Measurements from ENCODE around the gene CPNE8.
A peak's percentile ranks its signal among the peaks of the same experiment; 100 is the strongest.

CPNE8 gene

DNA sequence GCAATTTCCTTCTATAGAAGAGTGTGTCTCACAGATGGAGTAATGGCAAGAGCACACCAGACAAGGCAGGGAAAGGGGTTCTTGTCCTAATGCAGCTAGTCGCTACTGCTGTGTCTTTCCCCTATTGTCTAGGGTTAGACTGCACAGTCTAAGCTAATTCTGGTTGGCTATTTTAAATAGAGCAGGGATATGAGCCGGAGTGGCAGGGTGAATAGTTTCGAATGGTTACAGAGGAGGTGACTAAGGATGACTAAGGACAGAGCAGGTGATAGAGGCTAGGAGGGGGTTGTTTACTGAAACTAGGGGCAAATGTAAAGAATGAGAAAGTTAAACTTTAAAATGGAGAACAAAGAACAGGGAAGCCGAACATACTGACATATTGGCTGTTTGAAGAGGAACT lies 25.6 kb upstream of the CPNE8 start:
- H3K9ac ChIP-seq (ENCODE audit: insufficient read length, low read depth): no peak overlapping the region
- H3K27me3 ChIP-seq (ENCODE audit: insufficient read depth, insufficient read length): no peaks in the 10 kb centered on the region
- H3K4me3 ChIP-seq (ENCODE audit: insufficient read length, low read depth): no peak overlapping the region
- no peaks in the 10 kb centered on the region for H3K4me1 ChIP-seq (ENCODE audit: insufficient read depth, insufficient read length)
- DNase-seq (ENCODE audit: low read depth, low spot score): no peak
- TF ChIP-seq ZNF274 (IDR thresholded peaks at IDR 0.05; ENCODE audit: low read depth, low read length): no peak
- no peak for TF ChIP-seq SUZ12 (IDR thresholded peaks at IDR 0.05; ENCODE audit: extremely low read depth, insufficient read depth, insufficient read length)
- H3K36me3 ChIP-seq (ENCODE audit: insufficient read depth, insufficient read length, low read length): no peaks in the 10 kb centered on the region
- no peaks in the 10 kb centered on the region for H3K9me3 ChIP-seq (ENCODE audit: insufficient read depth, low read length)

DNA sequence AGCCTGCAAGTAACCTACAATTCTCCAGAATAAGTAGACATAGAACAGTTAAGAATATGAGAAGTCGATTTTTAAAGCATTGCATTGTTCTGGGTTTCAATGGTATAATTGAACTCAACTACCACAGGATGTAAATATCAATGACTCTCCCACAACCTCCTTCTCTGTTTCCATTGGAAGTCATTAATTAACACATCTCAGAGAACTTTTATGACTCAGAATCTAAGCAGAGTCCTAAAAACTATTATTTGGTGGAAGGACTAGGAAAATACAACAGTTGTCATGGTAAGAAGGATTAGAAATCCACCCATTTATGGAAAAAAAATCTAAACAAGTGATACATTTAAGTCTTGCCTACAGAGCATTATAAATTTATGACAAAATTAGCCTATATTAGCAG lies 21.1 kb upstream of the CPNE8 start:
- H3K27me3 ChIP-seq (ENCODE audit: insufficient read depth, insufficient read length): no peaks in the 10 kb centered on the region
- no peaks in the 10 kb centered on the region for H3K9me3 ChIP-seq (ENCODE audit: insufficient read depth, low read length)
- H3K36me3 ChIP-seq (ENCODE audit: insufficient read depth, insufficient read length, low read length): no peaks in the 10 kb centered on the region
- no peak overlapping the region for H3K9ac ChIP-seq (ENCODE audit: insufficient read length, low read depth)
- H3K4me1 ChIP-seq (ENCODE audit: insufficient read depth, insufficient read length): no peaks in the 10 kb centered on the region
- no peak overlapping the region for H3K4me3 ChIP-seq (ENCODE audit: insufficient read length, low read depth)
- no peak for DNase-seq (ENCODE audit: low read depth, low spot score)
- TF ChIP-seq SUZ12 (IDR thresholded peaks at IDR 0.05; ENCODE audit: extremely low read depth, insufficient read depth, insufficient read length) (no peak), YY1 (IDR thresholded peaks at IDR 0.05; ENCODE audit: insufficient read depth, insufficient read length) (no peak), ZNF274 (IDR thresholded peaks at IDR 0.05; ENCODE audit: low read depth, low read length) (no peak)

DNA sequence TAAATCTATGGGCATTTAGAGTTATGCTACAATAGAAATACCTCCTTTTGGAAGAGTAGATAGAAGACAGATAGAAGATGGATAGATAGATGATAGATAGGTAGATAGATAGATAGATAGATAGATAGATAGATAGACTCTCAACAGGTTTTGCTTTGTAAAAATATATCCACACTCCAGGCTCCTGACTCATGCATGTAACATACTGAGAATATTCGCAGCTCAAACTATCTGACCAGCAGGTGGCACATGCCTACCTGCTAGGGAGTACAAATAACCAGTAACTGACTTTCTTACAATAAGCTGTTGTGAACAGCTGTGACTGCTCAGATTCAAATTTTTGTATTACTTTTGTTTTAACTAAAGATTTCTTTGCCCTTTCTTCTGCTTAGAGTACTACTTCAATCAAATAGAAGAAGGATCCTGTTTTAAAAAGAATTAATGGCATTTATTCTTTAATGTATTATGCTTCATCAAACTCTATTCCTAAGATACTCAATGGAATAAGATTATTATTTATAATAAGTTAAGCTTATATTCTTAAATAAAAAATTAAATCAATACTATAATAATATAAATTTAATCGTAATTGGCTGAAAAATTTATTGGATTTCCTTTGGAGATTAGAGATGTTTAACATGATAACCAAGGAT lies 15.8 kb upstream of the CPNE8 start:
- peak; percentile 66 for DNase-seq (ENCODE audit: low read depth, low spot score)
- H3K9me3 ChIP-seq (ENCODE audit: insufficient read depth, low read length): no peaks in the 10 kb centered on the region
- no peaks in the 10 kb centered on the region for H3K36me3 ChIP-seq (ENCODE audit: insufficient read depth, insufficient read length, low read length)
- no peaks in the 10 kb centered on the region for H3K27me3 ChIP-seq (ENCODE audit: insufficient read depth, insufficient read length)
- no peak overlapping the region for H3K9ac ChIP-seq (ENCODE audit: insufficient read length, low read depth)
- H3K4me1 ChIP-seq (ENCODE audit: insufficient read depth, insufficient read length): no peaks in the 10 kb centered on the region
- H3K4me3 ChIP-seq (ENCODE audit: insufficient read length, low read depth): no peak overlapping the region
- TF ChIP-seq ZNF274 (IDR thresholded peaks at IDR 0.05; ENCODE audit: low read depth, low read length) (no peak), SUZ12 (IDR thresholded peaks at IDR 0.05; ENCODE audit: extremely low read depth, insufficient read depth, insufficient read length) (no peak), YY1 (IDR thresholded peaks at IDR 0.05; ENCODE audit: insufficient read depth, insufficient read length) (no peak)

DNA sequence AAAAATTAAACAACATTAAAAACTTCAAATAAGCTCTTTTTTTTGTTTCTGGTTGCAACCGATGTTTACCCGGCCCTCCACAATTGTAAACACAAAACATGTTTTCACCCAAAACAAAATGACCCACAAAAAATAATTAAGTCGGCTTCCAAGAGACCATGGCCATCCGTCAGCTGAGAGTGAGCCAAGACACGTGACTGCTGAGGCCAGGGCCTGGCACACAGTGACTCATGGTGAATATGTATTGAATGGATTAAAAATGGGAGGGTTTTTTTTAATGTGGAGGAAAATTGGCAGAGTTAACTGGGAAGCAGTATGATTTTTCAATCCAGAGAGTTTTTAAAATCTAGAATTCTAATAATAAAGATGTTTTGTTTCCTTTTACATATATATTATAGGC lies 13.8 kb upstream of the CPNE8 start:
- Histone ChIP-seq H3K9me3 (ENCODE audit: insufficient read depth, low read length) (no peaks in the 10 kb centered on the region), H3K36me3 (ENCODE audit: insufficient read depth, insufficient read length, low read length) (no peaks in the 10 kb centered on the region), H3K4me3 (ENCODE audit: insufficient read length, low read depth) (no peak overlapping the region), H3K4me1 (ENCODE audit: insufficient read depth, insufficient read length) (no peaks in the 10 kb centered on the region), H3K9ac (ENCODE audit: insufficient read length, low read depth) (no peak overlapping the region), H3K27me3 (ENCODE audit: insufficient read depth, insufficient read length) (no peaks in the 10 kb centered on the region)
- DNase-seq (ENCODE audit: low read depth, low spot score): no peak
- TF ChIP-seq YY1 (IDR thresholded peaks at IDR 0.05; ENCODE audit: insufficient read depth, insufficient read length) (no peak), SUZ12 (IDR thresholded peaks at IDR 0.05; ENCODE audit: extremely low read depth, insufficient read depth, insufficient read length) (no peak), ZNF274 (IDR thresholded peaks at IDR 0.05; ENCODE audit: low read depth, low read length) (no peak)

DNA sequence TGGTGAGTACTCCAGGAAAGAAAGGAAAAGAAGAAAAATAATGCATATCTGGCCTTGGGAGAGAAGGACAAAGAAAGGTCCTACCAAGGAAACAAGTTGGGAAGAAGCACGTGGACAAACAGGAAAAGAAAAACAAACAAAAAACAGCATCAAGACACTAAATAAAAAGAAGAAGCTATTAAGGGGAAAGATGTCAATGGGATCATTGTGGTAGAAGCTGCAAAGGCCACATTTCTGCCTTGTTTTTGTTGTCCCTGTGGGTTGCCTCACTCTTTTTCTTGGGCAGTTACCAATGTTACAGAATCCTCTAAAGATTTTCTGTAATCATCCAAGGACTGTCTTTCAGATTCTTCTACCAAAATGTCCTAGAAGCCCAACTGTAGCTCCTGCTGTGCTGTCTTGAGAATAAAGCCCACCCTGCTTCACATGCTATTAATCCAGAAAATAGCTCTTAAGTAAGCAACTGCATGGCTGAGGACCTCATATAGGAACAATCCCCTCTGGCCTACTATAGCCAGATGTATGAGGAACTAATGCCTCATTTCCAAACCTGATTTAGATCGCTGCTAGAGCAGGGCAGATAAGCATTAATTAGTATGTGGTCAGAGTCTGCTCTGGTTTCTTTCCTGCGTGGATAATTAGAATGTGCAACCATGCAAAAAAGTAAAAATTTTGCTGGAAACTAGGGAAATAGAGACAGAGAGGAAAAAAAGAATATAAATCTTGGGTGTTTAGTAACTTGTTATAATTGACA lies 10.2 kb upstream of the CPNE8 start:
- Histone ChIP-seq H3K4me1 (ENCODE audit: insufficient read depth, insufficient read length) (no peaks in the 10 kb centered on the region), H3K27me3 (ENCODE audit: insufficient read depth, insufficient read length) (no peaks in the 10 kb centered on the region), H3K9me3 (ENCODE audit: insufficient read depth, low read length) (no peaks in the 10 kb centered on the region), H3K9ac (ENCODE audit: insufficient read length, low read depth) (no peak overlapping the region), H3K4me3 (ENCODE audit: insufficient read length, low read depth) (no peak overlapping the region), H3K36me3 (ENCODE audit: insufficient read depth, insufficient read length, low read length) (no peaks in the 10 kb centered on the region)
- TF ChIP-seq ZNF274 (IDR thresholded peaks at IDR 0.05; ENCODE audit: low read depth, low read length): no peak
- TF ChIP-seq YY1 (IDR thresholded peaks at IDR 0.05; ENCODE audit: insufficient read depth, insufficient read length): no peak
- TF ChIP-seq SUZ12 (IDR thresholded peaks at IDR 0.05; ENCODE audit: extremely low read depth, insufficient read depth, insufficient read length): no peak
- no peak for DNase-seq (ENCODE audit: low read depth, low spot score)

DNA sequence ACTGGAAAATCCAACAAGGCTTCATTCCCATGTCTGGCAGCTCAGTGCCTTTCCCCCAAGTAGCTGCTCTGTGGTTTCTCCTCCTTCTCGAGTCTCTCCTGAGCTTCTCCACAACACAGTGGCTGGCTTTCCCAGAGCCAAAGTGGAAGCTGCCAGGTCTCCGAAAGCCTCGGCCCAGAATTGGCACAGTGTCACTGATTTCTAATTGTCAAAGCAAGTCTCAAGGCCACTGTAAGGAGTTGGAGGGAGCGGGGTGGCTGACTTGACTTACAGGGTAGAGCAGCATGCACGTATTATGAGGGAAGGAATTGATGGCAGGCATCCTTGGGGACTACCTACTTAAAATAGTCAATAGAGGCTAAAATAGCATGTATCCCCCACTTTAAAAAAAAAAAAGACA lies 6.7 kb upstream of the CPNE8 start:
- Histone ChIP-seq H3K27me3 (ENCODE audit: insufficient read depth, insufficient read length) (no peaks in the 10 kb centered on the region), H3K36me3 (ENCODE audit: insufficient read depth, insufficient read length, low read length) (no peaks in the 10 kb centered on the region), H3K9ac (ENCODE audit: insufficient read length, low read depth) (no peak overlapping the region), H3K9me3 (ENCODE audit: insufficient read depth, low read length) (no peaks in the 10 kb centered on the region), H3K4me3 (ENCODE audit: insufficient read length, low read depth) (no peak overlapping the region), H3K4me1 (ENCODE audit: insufficient read depth, insufficient read length) (no peaks in the 10 kb centered on the region)
- no peak for TF ChIP-seq SUZ12 (IDR thresholded peaks at IDR 0.05; ENCODE audit: extremely low read depth, insufficient read depth, insufficient read length)
- no peak for TF ChIP-seq YY1 (IDR thresholded peaks at IDR 0.05; ENCODE audit: insufficient read depth, insufficient read length)
- TF ChIP-seq ZNF274 (IDR thresholded peaks at IDR 0.05; ENCODE audit: low read depth, low read length): no peak
- DNase-seq (ENCODE audit: low read depth, low spot score): no peak

DNA sequence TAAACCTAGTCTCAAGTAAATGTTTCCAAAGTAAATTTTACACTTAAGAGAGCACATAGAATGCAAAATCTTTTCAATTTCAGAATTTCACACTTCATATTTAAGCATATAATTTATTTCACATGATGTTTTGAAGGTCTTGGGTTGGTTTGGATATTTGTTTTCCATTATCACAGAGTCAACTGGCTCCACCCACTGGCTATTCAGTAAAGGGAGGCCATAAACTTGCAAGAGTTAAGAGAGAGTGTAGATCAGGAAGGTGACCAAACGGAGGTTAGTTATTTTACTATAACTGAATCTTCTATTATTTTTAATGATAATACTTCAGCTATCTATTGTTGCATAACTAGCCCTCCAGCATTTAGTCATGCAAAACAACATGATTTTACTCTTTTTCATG lies 6.2 kb upstream of the CPNE8 start:
- Histone ChIP-seq H3K9me3 (ENCODE audit: insufficient read depth, low read length) (no peaks in the 10 kb centered on the region), H3K4me3 (ENCODE audit: insufficient read length, low read depth) (no peak overlapping the region), H3K27me3 (ENCODE audit: insufficient read depth, insufficient read length) (no peaks in the 10 kb centered on the region), H3K36me3 (ENCODE audit: insufficient read depth, insufficient read length, low read length) (no peaks in the 10 kb centered on the region), H3K9ac (ENCODE audit: insufficient read length, low read depth) (no peak overlapping the region), H3K4me1 (ENCODE audit: insufficient read depth, insufficient read length) (no peaks in the 10 kb centered on the region)
- TF ChIP-seq YY1 (IDR thresholded peaks at IDR 0.05; ENCODE audit: insufficient read depth, insufficient read length) (no peak), ZNF274 (IDR thresholded peaks at IDR 0.05; ENCODE audit: low read depth, low read length) (no peak), SUZ12 (IDR thresholded peaks at IDR 0.05; ENCODE audit: extremely low read depth, insufficient read depth, insufficient read length) (no peak)
- DNase-seq (ENCODE audit: low read depth, low spot score): no peak
